ENCODE data around the gene YBX2.

- TF ChIP-seq POLR2A (IDR thresholded peaks at IDR 0.05; ENCODE audit: extremely low read depth, insufficient read length) (no peak), CTCF (IDR thresholded peaks at IDR 0.05; ENCODE audit: low read depth, low read length) (no peak), MAX (IDR thresholded peaks at IDR 0.05; ENCODE audit: low read depth, low read length) (no peak), MYC (IDR thresholded peaks at IDR 0.05; ENCODE audit: low read depth, low read length) (no peak)
Observed at GRCh38 chr17:7321466-7321865, 27.0 kb upstream of the YBX2 start.
